HG03095 (cell line): Measurements from ENCODE around the gene REV1.

Source experiments
- ATAC-seq: cut with Tn5 transposase; IDR thresholded peaks from one replicate; pipeline ENCODE4 v1.9.1; 2021; ENCODE audit warnings: moderate library complexity; ENCODE audit not compliant: unreplicated experiment

Gene REV1

GRCh38 chr2:99404797-99405669, 84.8 kb downstream of the REV1 start:
- ATAC-seq = no peak

GRCh38 chr2:99404039-99404796, 85.6 kb downstream of the REV1 start:
- ATAC-seq = no peak

GRCh38 chr2:99403524-99403923, 86.3 kb downstream of the REV1 start:
- ATAC-seq = no peak

- ATAC-seq = no peak
Observed at GRCh38 chr2:99403084-99403483, 86.7 kb downstream of the REV1 start.

- no peak for ATAC-seq
Observed at GRCh38 chr2:99401841-99402240, 88.0 kb downstream of the REV1 start.

- no peak for ATAC-seq
Observed at GRCh38 chr2:99399795-99400194, 90.0 kb downstream of the REV1 start.

GRCh38 chr2:99399063-99399462, 90.8 kb downstream of the REV1 start:
- no peak for ATAC-seq

- no peak for ATAC-seq
Observed at GRCh38 chr2:99398303-99398702, 91.5 kb downstream of the REV1 start.

- ATAC-seq = no peak
Observed at GRCh38 chr2:99397266-99397920, 92.4 kb downstream of the REV1 start.

- ATAC-seq = no peak
Observed at GRCh38 chr2:99395589-99396130, 94.2 kb downstream of the REV1 start.

GRCh38 chr2:99389946-99390345, 99.9 kb downstream of the REV1 start:
- ATAC-seq = no peak

GRCh38 chr2:99389371-99389770, 100.4 kb downstream of the REV1 start:
- no peak for ATAC-seq

GRCh38 chr2:99388892-99389291, 100.9 kb downstream of the REV1 start:
- ATAC-seq = no peak

GRCh38 chr2:99386011-99386410, 103.8 kb downstream of the REV1 start:
- no peak for ATAC-seq

GRCh38 chr2:99382143-99382542, 107.7 kb downstream of the REV1 start:
- no peak for ATAC-seq

GRCh38 chr2:99380376-99381010, 109.3 kb downstream of the REV1 start:
- ATAC-seq = no peak

- no peak for ATAC-seq
Observed at GRCh38 chr2:99377879-99378278, 111.9 kb downstream of the REV1 start.

GRCh38 chr2:99376254-99376864, 113.5 kb downstream of the REV1 start:
- no peak for ATAC-seq

GRCh38 chr2:99374747-99375146, 115.1 kb downstream of the REV1 start:
- no peak for ATAC-seq

GRCh38 chr2:99373144-99373543, 116.7 kb downstream of the REV1 start:
- ATAC-seq = no peak
